ENCODE measurements around the gene NUAK1. TPM values are rescaled to one million over a fixed set of nuclear protein-coding genes. Genes with fewer than 3 reads are reported as not detected.

NUAK1 gene
- total and polyA plus RNA-seq, 2 experiments from 2014 or later: 5.4 to 16.9 TPM

- ATAC-seq (peak; percentile 54), DNase-seq (ENCODE audit: low spot score) (peak; percentile 17)
- H3K27ac Mint-ChIP-seq: no peak overlapping the region
- H3K27ac ChIP-seq (ENCODE audit: low read depth): no peak overlapping the region
- H2AFZ ChIP-seq: peak overlapping the region; percentile 83; the same call in 1 of the 2 replicates
- no peaks in the 10 kb centered on the region for H3K9me3 Mint-ChIP-seq
- TF ChIP-seq EZH2 (IDR thresholded peaks at IDR 0.05; ENCODE audit: low read depth, unreplicated experiment) (no peak), ZNF331 (CRISPR knock-in tag; IDR thresholded peaks at IDR 0.05; ENCODE audit: low read depth) (no peak), ZNF114 (CRISPR knock-in tag; IDR thresholded peaks at IDR 0.05) (no peak), REST (IDR thresholded peaks at IDR 0.05; ENCODE audit: unreplicated experiment) (no peak), POLR2AphosphoS5 (IDR thresholded peaks at IDR 0.05; ENCODE audit: low read depth) (no peak), EZH2phosphoT487 (IDR thresholded peaks at IDR 0.05; ENCODE audit: unreplicated experiment) (no peak), ZNF462 (CRISPR knock-in tag; IDR thresholded peaks at IDR 0.05) (no peak), NANOG (IDR thresholded peaks at IDR 0.05; ENCODE audit: borderline replicate concordance) (no peak), CREB1 (CRISPR knock-in tag; IDR thresholded peaks at IDR 0.05; ENCODE audit: low read depth) (no peak), CTCF (conservative IDR thresholded peaks at IDR 0.05; ENCODE audit: low read depth in 2 of 2) (no peak), JUNB (IDR thresholded peaks at IDR 0.05; ENCODE audit: unreplicated experiment) (no peak), STAT1 (IDR thresholded peaks at IDR 0.05; ENCODE audit: unreplicated experiment) (no peak)
- TF ChIP-seq, protein P1, sequence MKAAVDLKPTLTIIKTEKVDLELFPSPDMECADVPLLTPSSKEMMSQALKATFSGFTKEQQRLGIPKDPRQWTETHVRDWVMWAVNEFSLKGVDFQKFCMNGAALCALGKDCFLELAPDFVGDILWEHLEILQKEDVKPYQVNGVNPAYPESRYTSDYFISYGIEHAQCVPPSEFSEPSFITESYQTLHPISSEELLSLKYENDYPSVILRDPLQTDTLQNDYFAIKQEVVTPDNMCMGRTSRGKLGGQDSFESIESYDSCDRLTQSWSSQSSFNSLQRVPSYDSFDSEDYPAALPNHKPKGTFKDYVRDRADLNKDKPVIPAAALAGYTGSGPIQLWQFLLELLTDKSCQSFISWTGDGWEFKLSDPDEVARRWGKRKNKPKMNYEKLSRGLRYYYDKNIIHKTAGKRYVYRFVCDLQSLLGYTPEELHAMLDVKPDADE (IDR thresholded peaks at IDR 0.05): no peak
- H3K36me3 Mint-ChIP-seq (ENCODE audit: low read depth): no peaks in the 10 kb centered on the region
- H3K9me2 ChIP-seq (ENCODE audit: insufficient read depth): no peaks in the 10 kb centered on the region
- no peaks in the 10 kb centered on the region for H3K27me3 ChIP-seq (ENCODE audit: insufficient read depth)
- no peak overlapping the region for H3K4me3 ChIP-seq
- peaks cover 9% of the 10 kb centered on the region for H3K4me1 ChIP-seq (ENCODE audit: insufficient read depth)
- no peaks in the 10 kb centered on the region for H3F3A ChIP-seq (replicated peaks; ENCODE audit: low read depth)
- H3K4me1 Mint-ChIP-seq: no peaks in the 10 kb centered on the region; the same call in 2 of the 3 replicates
- peak overlapping the region; percentile 32 for H3K4me2 ChIP-seq
- H3K36me3 ChIP-seq (ENCODE audit: insufficient read depth): no peaks in the 10 kb centered on the region
- no peaks in the 10 kb centered on the region for H4K20me1 ChIP-seq (replicated peaks; ENCODE audit: insufficient read depth)
- no peaks in the 10 kb centered on the region for H3K79me2 ChIP-seq (replicated peaks; ENCODE audit: insufficient read depth)
- H3K27me3 Mint-ChIP-seq (ENCODE audit: insufficient read depth, low read depth, poor library complexity): no peaks in the 10 kb centered on the region
- no peak overlapping the region for H3K4me3 Mint-ChIP-seq
Measured at GRCh38 chr12:106030210-106031071, 108.3 kb downstream of the NUAK1 start.

Data from GM23338 (cell line).